Astrocyte (in vitro differentiated cells and primary cell): ENCODE results near the gene DTNBP1.

Experiments
- EZH2 ChIP-seq: IDR thresholded peaks from 2 replicates; pipeline ENCODE4 v1.6.1; 2012; ENCODE audit warnings: mild to moderate bottlenecking, low read length, inconsistent platforms; ENCODE audit not compliant: insufficient read depth
- TF ChIP-seq, protein P1 (sequence below): IDR thresholded peaks from 2 replicates; pipeline ENCODE4 v1.5.1; 2011; ENCODE audit warnings: low read depth, mild to moderate bottlenecking, inconsistent platforms, low read length, moderate library complexity; ENCODE audit not compliant: insufficient read depth

DNA sequence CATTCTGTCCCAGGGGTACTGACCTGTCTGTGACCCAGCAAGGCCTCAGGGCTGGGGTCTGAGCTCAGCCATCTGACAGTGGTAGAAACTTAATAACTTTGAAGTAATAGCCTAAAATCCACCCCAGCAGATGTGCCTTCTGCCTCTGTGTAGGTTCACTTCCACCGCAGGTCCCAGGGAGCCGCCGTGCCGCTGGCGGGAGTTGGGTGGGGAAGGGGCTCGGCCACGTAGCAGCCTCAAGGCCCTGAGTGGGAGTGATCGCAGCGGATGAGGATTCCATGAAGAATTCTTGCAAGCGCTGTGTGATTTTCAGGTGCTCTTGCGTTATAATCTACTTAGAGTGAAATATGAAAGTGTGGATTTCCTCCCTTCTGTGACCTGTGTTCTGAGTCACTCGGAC, 163.7 kb downstream of the DTNBP1 start:
- TF ChIP-seq, protein P1, sequence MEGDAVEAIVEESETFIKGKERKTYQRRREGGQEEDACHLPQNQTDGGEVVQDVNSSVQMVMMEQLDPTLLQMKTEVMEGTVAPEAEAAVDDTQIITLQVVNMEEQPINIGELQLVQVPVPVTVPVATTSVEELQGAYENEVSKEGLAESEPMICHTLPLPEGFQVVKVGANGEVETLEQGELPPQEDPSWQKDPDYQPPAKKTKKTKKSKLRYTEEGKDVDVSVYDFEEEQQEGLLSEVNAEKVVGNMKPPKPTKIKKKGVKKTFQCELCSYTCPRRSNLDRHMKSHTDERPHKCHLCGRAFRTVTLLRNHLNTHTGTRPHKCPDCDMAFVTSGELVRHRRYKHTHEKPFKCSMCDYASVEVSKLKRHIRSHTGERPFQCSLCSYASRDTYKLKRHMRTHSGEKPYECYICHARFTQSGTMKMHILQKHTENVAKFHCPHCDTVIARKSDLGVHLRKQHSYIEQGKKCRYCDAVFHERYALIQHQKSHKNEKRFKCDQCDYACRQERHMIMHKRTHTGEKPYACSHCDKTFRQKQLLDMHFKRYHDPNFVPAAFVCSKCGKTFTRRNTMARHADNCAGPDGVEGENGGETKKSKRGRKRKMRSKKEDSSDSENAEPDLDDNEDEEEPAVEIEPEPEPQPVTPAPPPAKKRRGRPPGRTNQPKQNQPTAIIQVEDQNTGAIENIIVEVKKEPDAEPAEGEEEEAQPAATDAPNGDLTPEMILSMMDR = no peak
- TF ChIP-seq EZH2 = no peak
